Thoracic aorta (tissue), 2 donors: ENCODE results near the gene AK8. TPM values are rescaled to one million over a fixed set of nuclear protein-coding genes. Genes with fewer than 3 reads are reported as not detected.

Experiments
- ATAC-seq: fragments of 150-250 bp; one replicate; pipeline ENCODE4 v1.8.0; 2017; ENCODE audit warnings: low read depth; ENCODE audit not compliant: insufficient number of reproducible peaks, low FRiP score
- DNase-seq: peaks from one replicate; pipeline ENCODE4 v3.0.0-alpha.2; 2020; ENCODE audit warnings: low spot score
- H3K27ac ChIP-seq, 2 donors: fragments of 200-600 bp; sonication (generic); 1 replicate in 1 of 2; 2 replicates in 1 of 2; pipeline ENCODE4 v1.5.1; 2016; ENCODE audit warnings: mild to moderate bottlenecking in 2 of 2, moderate library complexity in 2 of 2
- H3K27me3 ChIP-seq: fragments of 200-600 bp; sonication (generic); replicated peaks from 2 replicates; pipeline ENCODE4 v1.6.0; 2016; ENCODE audit warnings: mild to moderate bottlenecking; ENCODE audit not compliant: insufficient read depth
- H3K36me3 ChIP-seq: fragments of 200-600 bp; sonication (generic); one replicate; pipeline ENCODE4 v1.5.1; 2016
- H3K4me1 ChIP-seq, 2 donors: fragments of 200-600 bp; sonication (generic); 1 replicate in 1 of 2; 2 replicates in 1 of 2; pipeline versions ENCODE4 v1.5.1 to v1.6.0; 2016; ENCODE audit warnings: low read depth in 2 of 2, mild to moderate bottlenecking in 1 of 2; ENCODE audit not compliant: control insufficient read depth in 1 of 2
- H3K4me3 ChIP-seq: fragments of 200-600 bp; sonication (generic); 2 replicates; pipeline ENCODE4 v1.5.1; 2016; ENCODE audit warnings: mild to moderate bottlenecking
- H3K9me3 ChIP-seq: fragments of 200-600 bp; sonication (generic); 2 replicates; pipeline ENCODE4 v1.5.1; 2016
- total RNA-seq, 2 donors: library from RNA; depleted of rRNA; stranded (reverse); fragments of >200 nt; gene quantifications; one replicate each; pipeline versions ENCODE4 v1.1.0 to v1.2.3, GENCODE V29; 2016
- TF ChIP-seq, protein P1 (sequence below): fragments of 200-600 bp; sonication (generic); IDR thresholded peaks from one replicate; pipeline ENCODE4 v1.5.1; 2019; ENCODE audit warnings: antibody characterized with exemption

AK8 gene
- total RNA-seq, 2 donors from 2014 or later = 0.42 to 0.54 TPM

DNA sequence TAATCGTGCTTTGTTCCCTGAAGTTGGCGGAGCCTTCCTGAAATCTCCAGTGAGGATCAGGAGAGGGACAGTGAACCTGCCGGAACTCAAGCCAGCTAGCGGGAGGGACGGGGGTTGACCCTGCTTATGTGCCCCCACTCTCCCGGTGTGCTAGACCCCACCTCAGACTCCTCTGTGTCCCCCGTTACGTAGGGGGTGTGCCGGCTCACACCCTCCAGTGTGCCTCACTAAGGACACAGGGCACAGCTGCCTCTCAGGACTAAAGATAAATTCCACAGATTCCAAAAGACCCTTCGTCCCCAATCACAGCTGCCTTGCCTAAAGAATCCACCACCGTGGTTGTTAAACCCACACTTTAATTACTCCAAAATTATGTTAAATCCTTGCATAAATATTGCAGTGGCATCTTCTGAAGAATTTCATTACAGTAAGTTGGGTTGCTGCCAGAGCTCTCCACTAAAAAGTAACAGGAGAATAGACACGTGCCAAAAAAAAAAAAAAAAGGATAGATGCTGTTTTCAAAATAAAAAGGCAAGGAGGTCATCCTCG, 134.1 kb downstream of the AK8 start:
- Histone ChIP-seq H3K27ac (no peak overlapping the region), H3K9me3 (no peaks in the 10 kb centered on the region), H3K4me1 (no peaks in the 10 kb centered on the region), H3K27me3 (peaks cover 15% of the 10 kb centered on the region), H3K36me3 (no peaks in the 10 kb centered on the region), H3K4me3 (no peak overlapping the region)
- TF ChIP-seq, protein P1, sequence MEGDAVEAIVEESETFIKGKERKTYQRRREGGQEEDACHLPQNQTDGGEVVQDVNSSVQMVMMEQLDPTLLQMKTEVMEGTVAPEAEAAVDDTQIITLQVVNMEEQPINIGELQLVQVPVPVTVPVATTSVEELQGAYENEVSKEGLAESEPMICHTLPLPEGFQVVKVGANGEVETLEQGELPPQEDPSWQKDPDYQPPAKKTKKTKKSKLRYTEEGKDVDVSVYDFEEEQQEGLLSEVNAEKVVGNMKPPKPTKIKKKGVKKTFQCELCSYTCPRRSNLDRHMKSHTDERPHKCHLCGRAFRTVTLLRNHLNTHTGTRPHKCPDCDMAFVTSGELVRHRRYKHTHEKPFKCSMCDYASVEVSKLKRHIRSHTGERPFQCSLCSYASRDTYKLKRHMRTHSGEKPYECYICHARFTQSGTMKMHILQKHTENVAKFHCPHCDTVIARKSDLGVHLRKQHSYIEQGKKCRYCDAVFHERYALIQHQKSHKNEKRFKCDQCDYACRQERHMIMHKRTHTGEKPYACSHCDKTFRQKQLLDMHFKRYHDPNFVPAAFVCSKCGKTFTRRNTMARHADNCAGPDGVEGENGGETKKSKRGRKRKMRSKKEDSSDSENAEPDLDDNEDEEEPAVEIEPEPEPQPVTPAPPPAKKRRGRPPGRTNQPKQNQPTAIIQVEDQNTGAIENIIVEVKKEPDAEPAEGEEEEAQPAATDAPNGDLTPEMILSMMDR = no peak
- no peak for DNase-seq
- ATAC-seq = no peak

DNA sequence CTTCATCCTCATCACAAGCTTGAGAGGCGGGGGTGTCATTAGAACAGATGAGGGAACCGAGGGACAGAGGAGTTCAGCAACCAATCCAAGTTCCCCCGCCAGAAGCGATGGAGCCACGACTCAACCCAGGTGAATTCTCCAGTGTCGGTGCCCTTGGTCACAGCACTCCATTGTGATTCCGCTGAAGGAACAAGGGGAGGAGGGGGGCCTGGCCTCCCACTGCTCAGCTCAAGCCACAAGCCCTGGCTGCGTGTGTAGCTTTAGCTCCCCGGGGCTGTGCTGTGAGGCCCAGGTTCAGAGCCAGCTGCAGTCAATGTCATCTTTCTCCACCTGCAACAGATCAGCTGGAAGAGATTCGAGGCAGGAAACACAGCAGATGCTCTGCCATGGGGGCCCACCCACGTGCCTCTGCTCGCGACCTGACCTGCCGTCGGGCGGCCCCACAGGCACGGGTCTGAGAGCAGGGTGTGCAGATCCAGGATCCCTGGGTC, 135.2 kb downstream of the AK8 start:
- H3K27ac ChIP-seq = no peak overlapping the region
- no peak overlapping the region for H3K4me3 ChIP-seq
- H3K36me3 ChIP-seq = no peaks in the 10 kb centered on the region
- ATAC-seq = no peak
- DNase-seq = no peak
- TF ChIP-seq, protein P1 = no peak
- H3K4me1 ChIP-seq = no peaks in the 10 kb centered on the region
- H3K9me3 ChIP-seq = no peaks in the 10 kb centered on the region
- peaks cover 15% of the 10 kb centered on the region for H3K27me3 ChIP-seq

DNA sequence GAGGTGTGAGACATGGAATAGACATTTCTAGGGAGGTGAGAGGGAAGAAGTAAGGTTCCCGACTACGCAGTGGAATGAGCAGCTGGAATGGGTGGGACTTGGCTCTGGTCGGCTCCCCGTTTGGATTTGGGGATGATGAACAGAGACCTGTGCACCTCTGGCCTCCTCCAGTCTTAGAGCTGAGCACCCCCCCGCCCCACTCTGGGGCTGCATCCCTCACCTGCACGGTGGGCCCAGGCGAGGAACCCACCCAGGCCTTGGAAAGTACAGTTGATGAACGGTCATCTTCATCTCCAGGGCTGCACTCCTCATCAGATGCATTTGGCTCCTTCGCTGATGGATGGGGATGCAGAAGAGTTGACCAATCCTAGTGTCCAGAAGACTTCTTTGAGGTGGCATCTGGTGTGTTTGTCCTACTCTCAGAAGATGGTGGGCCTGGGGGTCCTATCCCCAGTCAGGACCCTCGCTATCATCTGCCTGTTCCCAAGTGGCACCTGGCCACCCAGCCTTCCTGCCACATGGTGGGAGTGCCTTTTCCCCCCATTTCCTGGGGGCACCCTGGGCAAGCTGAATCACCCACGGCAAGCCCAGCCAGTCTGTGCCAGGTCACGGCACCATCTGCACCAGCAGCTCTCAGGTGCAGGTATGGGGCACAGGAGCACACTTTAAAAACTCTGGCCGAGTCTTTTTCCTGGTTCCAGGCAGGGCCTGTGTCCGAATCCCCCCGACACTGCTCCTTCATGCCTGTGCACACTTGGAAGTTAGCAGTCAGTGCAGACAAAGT, 137.4 kb downstream of the AK8 start:
- TF ChIP-seq, protein P1 = no peak
- no peak for ATAC-seq
- Histone ChIP-seq H3K36me3 (no peaks in the 10 kb centered on the region), H3K27ac (no peak overlapping the region), H3K4me3 (no peak overlapping the region), H3K4me1 (no peaks in the 10 kb centered on the region), H3K9me3 (no peaks in the 10 kb centered on the region), H3K27me3 (peaks cover 15% of the 10 kb centered on the region)
- no peak for DNase-seq

DNA sequence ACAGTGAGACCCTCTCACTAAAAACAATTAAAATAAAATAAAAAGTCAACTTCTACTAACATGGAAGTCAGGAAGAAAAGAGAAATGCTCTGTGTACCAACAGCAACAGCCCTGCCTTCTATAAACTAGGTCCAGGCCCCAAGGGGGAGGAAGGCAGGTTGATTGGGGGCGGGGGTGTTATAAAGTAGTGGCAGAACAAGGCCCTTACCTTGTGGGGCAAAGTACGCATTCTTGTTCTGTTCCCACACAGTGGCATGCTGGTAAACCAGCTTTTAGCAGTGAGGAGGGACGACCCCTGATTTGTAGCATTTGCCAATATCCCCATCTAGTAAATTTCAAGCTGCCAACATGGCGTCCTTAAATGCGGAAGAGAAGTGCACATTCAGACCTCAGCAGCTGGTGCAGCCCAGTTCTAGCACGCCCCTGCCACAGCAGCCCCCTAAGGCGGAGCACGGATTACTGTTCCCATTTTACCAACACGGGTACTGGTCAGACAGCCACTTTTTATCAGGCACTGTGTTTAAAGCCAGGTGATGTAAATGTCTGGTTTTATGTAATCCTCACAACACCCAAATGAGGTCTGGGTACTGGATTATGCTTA, 138.3 kb downstream of the AK8 start:
- no peak for ATAC-seq
- H3K27me3 ChIP-seq = peaks cover 15% of the 10 kb centered on the region

More for the DNA sequence above, 138.3 kb downstream of the AK8 start:
- TF ChIP-seq, protein P1 = no peak
- H3K36me3 ChIP-seq = no peaks in the 10 kb centered on the region
- no peak for DNase-seq
- no peaks in the 10 kb centered on the region for H3K4me1 ChIP-seq
- H3K27ac ChIP-seq = no peak overlapping the region
- H3K4me3 ChIP-seq = no peak overlapping the region
- no peaks in the 10 kb centered on the region for H3K9me3 ChIP-seq
